HG03025 (cell line): ENCODE data around the gene TTC3.
A peak's percentile ranks its signal among the peaks of the same experiment; 100 is the strongest.
"Not testable (repeated sequence)": the region's sequence is repeated elsewhere in the genome, so short reads cannot be mapped to it uniquely, and the experiment has no call there.

Source experiments
- ATAC-seq: cut with Tn5 transposase; IDR thresholded peaks from one replicate; pipeline ENCODE4 v1.9.1; 2021; ENCODE audit warnings: mild to moderate bottlenecking, moderate library complexity; ENCODE audit not compliant: unreplicated experiment, low FRiP score

TTC3 gene

GRCh38 chr21:37072988-37073416, at the start of gene TTC3, which contains the start of gene PIGP:
TSS of gene TTC3 (plus strand) at chr21:37073254. CDS start at chr21:37087258, 14,004 bp downstream.
TSS of gene PIGP (minus strand) at chr21:37073071. CDS start at chr21:37072515, 556 bp downstream.
- ATAC-seq: peak; percentile 63

GRCh38 chr21:37026499-37026898, 46.6 kb upstream of the TTC3 start:
- ATAC-seq: no peak

- no peak for ATAC-seq
These were observed 44.5 kb upstream of the TTC3 start for GRCh38 chr21:37028570-37028969.

GRCh38 chr21:37030864-37031263, 42.2 kb upstream of the TTC3 start:
- ATAC-seq: no peak

GRCh38 chr21:37032293-37032692, 40.8 kb upstream of the TTC3 start:
- no peak for ATAC-seq

- ATAC-seq: no peak
These were observed 40.1 kb upstream of the TTC3 start for GRCh38 chr21:37032877-37033471.

GRCh38 chr21:37034394-37034793, 38.7 kb upstream of the TTC3 start:
- not testable (repeated sequence) for ATAC-seq

GRCh38 chr21:37036177-37036576, 36.9 kb upstream of the TTC3 start:
- no peak for ATAC-seq

GRCh38 chr21:37039411-37040075, 33.5 kb upstream of the TTC3 start:
- ATAC-seq: no peak

- no peak for ATAC-seq
These were observed 32.8 kb upstream of the TTC3 start for GRCh38 chr21:37040212-37040611.

GRCh38 chr21:37041706-37042271, 31.3 kb upstream of the TTC3 start:
- ATAC-seq: no peak

GRCh38 chr21:37043818-37044217, 29.2 kb upstream of the TTC3 start:
- no peak for ATAC-seq

GRCh38 chr21:37044643-37045042, 28.4 kb upstream of the TTC3 start:
- ATAC-seq: no peak

- ATAC-seq: no peak
These were observed 27.9 kb upstream of the TTC3 start for GRCh38 chr21:37045149-37045548.

GRCh38 chr21:37045556-37045955, 27.5 kb upstream of the TTC3 start:
- ATAC-seq: no peak

- ATAC-seq: no peak
These were observed 26.0 kb upstream of the TTC3 start for GRCh38 chr21:37047079-37047478.

GRCh38 chr21:37049741-37050140, 23.3 kb upstream of the TTC3 start:
- not testable (repeated sequence) for ATAC-seq

GRCh38 chr21:37055271-37055855, 17.7 kb upstream of the TTC3 start:
- ATAC-seq: no peak

- no peak for ATAC-seq
These were observed 15.4 kb upstream of the TTC3 start for GRCh38 chr21:37057614-37058013.

GRCh38 chr21:37058261-37058660, 14.8 kb upstream of the TTC3 start:
- no peak for ATAC-seq

GRCh38 chr21:37059181-37059580, 13.9 kb upstream of the TTC3 start:
- no peak for ATAC-seq
